Stimulated activated naive CD8-positive, alpha-beta T cell treated with anti-CD3 and anti-CD28 coated beads, Interleukin-15, Interleukin-2, amounts not matched to agents 100 ng/mL and 50 ng/mL, for 24 hours (primary cell): Measurements from ENCODE around the gene KRT2.

Source experiments
- H3K27ac Mint-ChIP-seq: one replicate; pipeline ENCODE4 v1.8.0; 2021; ENCODE audit warnings: mild to moderate bottlenecking, mixed read lengths
- H3K27me3 Mint-ChIP-seq: one replicate; pipeline ENCODE4 v1.8.0; 2021; ENCODE audit warnings: mixed read lengths
- H3K36me3 Mint-ChIP-seq: one replicate; pipeline ENCODE4 v1.8.0; 2021; ENCODE audit warnings: low read depth, mixed read lengths
- H3K4me1 Mint-ChIP-seq: one replicate; pipeline ENCODE4 v1.8.0; 2021; ENCODE audit warnings: low read depth, mixed read lengths
- H3K4me3 Mint-ChIP-seq: one replicate; pipeline ENCODE4 v1.8.0; 2021; ENCODE audit warnings: mild to moderate bottlenecking, mixed read lengths
- H3K9me3 Mint-ChIP-seq: one replicate; pipeline ENCODE4 v1.8.0; 2021; ENCODE audit warnings: mixed read lengths

Gene KRT2

GRCh38 chr12:52651726-52652261 lies at the start of gene KRT2:
TSS of gene KRT2 (minus strand) at chr12:52652211. CDS start at chr12:52652142, 69 bp downstream.
- H3K4me3 Mint-ChIP-seq = no peak within 1 kb of the TSS
- H3K27me3 Mint-ChIP-seq = no peaks in the 10 kb centered on the region
- peaks cover 24% of the 10 kb centered on the region for H3K4me1 Mint-ChIP-seq
- no peaks in the 10 kb centered on the region for H3K36me3 Mint-ChIP-seq
- H3K27ac Mint-ChIP-seq = no peak within 1 kb of the TSS
- no peaks in the 10 kb centered on the region for H3K9me3 Mint-ChIP-seq

GRCh38 chr12:52701281-52701680 lies 49.3 kb upstream of the KRT2 start:
- Mint-ChIP-seq H3K4me1 (no peaks in the 10 kb centered on the region), H3K27ac (no peak overlapping the region), H3K27me3 (no peaks in the 10 kb centered on the region), H3K4me3 (no peak overlapping the region), H3K9me3 (no peaks in the 10 kb centered on the region), H3K36me3 (no peaks in the 10 kb centered on the region)

- Mint-ChIP-seq H3K9me3 (no peaks in the 10 kb centered on the region), H3K4me1 (no peaks in the 10 kb centered on the region), H3K4me3 (no peak overlapping the region), H3K27me3 (no peaks in the 10 kb centered on the region), H3K27ac (no peak overlapping the region), H3K36me3 (no peaks in the 10 kb centered on the region)
Observed at GRCh38 chr12:52699960-52700359, 47.9 kb upstream of the KRT2 start.

- Mint-ChIP-seq H3K4me3 (no peak overlapping the region), H3K27me3 (no peaks in the 10 kb centered on the region), H3K27ac (no peak overlapping the region), H3K36me3 (no peaks in the 10 kb centered on the region), H3K4me1 (no peaks in the 10 kb centered on the region), H3K9me3 (no peaks in the 10 kb centered on the region)
Observed at GRCh38 chr12:52699373-52699772, 47.4 kb upstream of the KRT2 start.

- H3K36me3 Mint-ChIP-seq = no peaks in the 10 kb centered on the region
- no peaks in the 10 kb centered on the region for H3K4me1 Mint-ChIP-seq
- no peaks in the 10 kb centered on the region for H3K9me3 Mint-ChIP-seq
- H3K27me3 Mint-ChIP-seq = no peaks in the 10 kb centered on the region
- no peak overlapping the region for H3K27ac Mint-ChIP-seq
- H3K4me3 Mint-ChIP-seq = no peak overlapping the region
Observed at GRCh38 chr12:52698651-52699340, 46.8 kb upstream of the KRT2 start.

- H3K4me1 Mint-ChIP-seq = no peaks in the 10 kb centered on the region
- no peaks in the 10 kb centered on the region for H3K9me3 Mint-ChIP-seq
- H3K27me3 Mint-ChIP-seq = peaks cover 5% of the 10 kb centered on the region
Observed at GRCh38 chr12:52697058-52697582, 45.1 kb upstream of the KRT2 start.

GRCh38 chr12:52696588-52696987 lies 44.6 kb upstream of the KRT2 start:
- no peak overlapping the region for H3K27ac Mint-ChIP-seq
- H3K36me3 Mint-ChIP-seq = no peaks in the 10 kb centered on the region
- H3K4me3 Mint-ChIP-seq = no peak overlapping the region
- H3K27me3 Mint-ChIP-seq = peaks cover 5% of the 10 kb centered on the region
- peaks cover 3% of the 10 kb centered on the region for H3K4me1 Mint-ChIP-seq
- H3K9me3 Mint-ChIP-seq = no peaks in the 10 kb centered on the region

More at GRCh38 chr12:52697058-52697582, 45.1 kb upstream of the KRT2 start:
- H3K36me3 Mint-ChIP-seq = no peaks in the 10 kb centered on the region
- no peak overlapping the region for H3K27ac Mint-ChIP-seq
- H3K4me3 Mint-ChIP-seq = no peak overlapping the region

GRCh38 chr12:52695039-52695438 lies 43.0 kb upstream of the KRT2 start:
- Mint-ChIP-seq H3K36me3 (no peaks in the 10 kb centered on the region), H3K4me1 (peaks cover 19% of the 10 kb centered on the region), H3K27me3 (peaks cover 5% of the 10 kb centered on the region), H3K9me3 (no peaks in the 10 kb centered on the region), H3K4me3 (no peak overlapping the region), H3K27ac (no peak overlapping the region)

- Mint-ChIP-seq H3K4me3 (no peak overlapping the region), H3K4me1 (peaks cover 20% of the 10 kb centered on the region), H3K36me3 (no peaks in the 10 kb centered on the region), H3K9me3 (no peaks in the 10 kb centered on the region), H3K27me3 (peaks cover 5% of the 10 kb centered on the region), H3K27ac (no peak overlapping the region)
Observed at GRCh38 chr12:52694151-52694550, 42.1 kb upstream of the KRT2 start.

- no peaks in the 10 kb centered on the region for H3K9me3 Mint-ChIP-seq
- H3K27ac Mint-ChIP-seq = no peak overlapping the region
- peaks cover 5% of the 10 kb centered on the region for H3K27me3 Mint-ChIP-seq
- no peaks in the 10 kb centered on the region for H3K36me3 Mint-ChIP-seq
- peaks cover 20% of the 10 kb centered on the region for H3K4me1 Mint-ChIP-seq
- H3K4me3 Mint-ChIP-seq = no peak overlapping the region
Observed at GRCh38 chr12:52693261-52693660, 41.2 kb upstream of the KRT2 start.

- H3K4me3 Mint-ChIP-seq = no peak overlapping the region
- H3K36me3 Mint-ChIP-seq = no peaks in the 10 kb centered on the region
- peaks cover 5% of the 10 kb centered on the region for H3K27me3 Mint-ChIP-seq
- H3K9me3 Mint-ChIP-seq = no peaks in the 10 kb centered on the region
- H3K27ac Mint-ChIP-seq = no peak overlapping the region
- H3K4me1 Mint-ChIP-seq = peaks cover 29% of the 10 kb centered on the region
Observed at GRCh38 chr12:52692254-52692653, 40.2 kb upstream of the KRT2 start.

GRCh38 chr12:52691841-52692150 lies 39.8 kb upstream of the KRT2 start:
- Mint-ChIP-seq H3K27ac (no peak overlapping the region), H3K36me3 (no peaks in the 10 kb centered on the region), H3K9me3 (no peaks in the 10 kb centered on the region), H3K27me3 (peaks cover 5% of the 10 kb centered on the region), H3K4me3 (peak overlapping the region; percentile 67), H3K4me1 (peaks cover 31% of the 10 kb centered on the region)

- peaks cover 5% of the 10 kb centered on the region for H3K27me3 Mint-ChIP-seq
- H3K27ac Mint-ChIP-seq = peak overlapping the region; percentile 3
- H3K4me3 Mint-ChIP-seq = peak overlapping the region; percentile 67
- no peaks in the 10 kb centered on the region for H3K36me3 Mint-ChIP-seq
- H3K4me1 Mint-ChIP-seq = peaks cover 31% of the 10 kb centered on the region
- H3K9me3 Mint-ChIP-seq = no peaks in the 10 kb centered on the region
Observed at GRCh38 chr12:52691076-52691840, 39.2 kb upstream of the KRT2 start.

- peak overlapping the region; percentile 67 for H3K4me3 Mint-ChIP-seq
- peak overlapping the region; percentile 3 for H3K27ac Mint-ChIP-seq
- peaks cover 5% of the 10 kb centered on the region for H3K27me3 Mint-ChIP-seq
- no peaks in the 10 kb centered on the region for H3K36me3 Mint-ChIP-seq
- no peaks in the 10 kb centered on the region for H3K9me3 Mint-ChIP-seq
- peaks cover 31% of the 10 kb centered on the region for H3K4me1 Mint-ChIP-seq
Observed at GRCh38 chr12:52690351-52691075, 38.5 kb upstream of the KRT2 start.

GRCh38 chr12:52689936-52690335 lies 37.9 kb upstream of the KRT2 start:
- Mint-ChIP-seq H3K27ac (no peak overlapping the region), H3K4me3 (no peak overlapping the region), H3K9me3 (no peaks in the 10 kb centered on the region)

More at GRCh38 chr12:52689936-52690335, 37.9 kb upstream of the KRT2 start:
- peaks cover 31% of the 10 kb centered on the region for H3K4me1 Mint-ChIP-seq
- H3K27me3 Mint-ChIP-seq = peaks cover 5% of the 10 kb centered on the region
- no peaks in the 10 kb centered on the region for H3K36me3 Mint-ChIP-seq
